ENCODE data around the gene CAPNS1.
A peak's percentile ranks its signal among the peaks of the same experiment; 100 is the strongest.

The CAPNS1 gene

DNA sequence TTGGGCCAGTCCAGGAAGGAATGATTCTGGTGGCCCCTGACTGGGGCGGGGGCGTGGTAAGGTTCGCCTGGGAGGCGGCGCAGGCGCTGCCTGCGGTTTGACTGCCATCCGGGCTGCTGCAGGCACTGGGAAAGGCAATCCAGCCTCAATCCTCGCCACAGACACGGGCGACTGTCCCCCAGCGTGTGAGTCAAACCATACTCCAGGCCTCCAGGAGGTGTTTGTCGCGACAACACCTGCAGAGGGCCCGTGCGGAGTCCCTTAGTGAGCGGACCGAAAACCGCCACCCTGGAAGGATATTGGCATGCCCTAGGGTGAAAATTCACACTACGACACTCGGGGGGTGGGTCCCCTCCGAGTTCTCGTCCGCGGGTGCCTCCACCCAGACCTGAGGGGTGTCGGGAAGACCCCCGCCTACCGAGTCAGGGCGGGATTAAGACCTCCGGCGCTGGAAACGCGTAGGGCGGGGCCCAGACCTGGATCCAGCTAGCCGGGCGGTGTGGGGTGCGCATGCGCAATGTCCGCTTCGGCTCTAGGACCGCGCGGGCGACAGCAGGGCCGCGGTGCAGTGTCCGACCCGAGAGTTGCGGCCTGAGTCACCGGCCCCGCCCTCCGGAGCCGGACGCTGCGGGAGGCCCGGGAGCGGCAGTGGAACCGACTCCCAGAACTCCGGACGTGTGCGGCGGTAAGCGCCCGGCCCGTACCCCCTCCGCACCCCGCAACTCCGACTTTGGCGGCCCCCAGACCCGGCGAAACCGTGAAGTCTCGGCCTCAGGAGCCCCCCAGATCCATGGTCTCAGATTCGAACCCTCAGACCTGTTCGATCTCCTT is at the start of gene CAPNS1:
Gene CAPNS1 (plus strand): TSS at position 594 of the 831 bp plus-strand sequence. CDS start 946 bp downstream, outside the sequence.
- DNase-seq (ENCODE audit: low read depth) = peak; percentile 94

- DNase-seq (ENCODE audit: low read depth) = no peak
These were observed 48.8 kb upstream of the CAPNS1 start for GRCh38 chr19:36090910-36091695.

DNA sequence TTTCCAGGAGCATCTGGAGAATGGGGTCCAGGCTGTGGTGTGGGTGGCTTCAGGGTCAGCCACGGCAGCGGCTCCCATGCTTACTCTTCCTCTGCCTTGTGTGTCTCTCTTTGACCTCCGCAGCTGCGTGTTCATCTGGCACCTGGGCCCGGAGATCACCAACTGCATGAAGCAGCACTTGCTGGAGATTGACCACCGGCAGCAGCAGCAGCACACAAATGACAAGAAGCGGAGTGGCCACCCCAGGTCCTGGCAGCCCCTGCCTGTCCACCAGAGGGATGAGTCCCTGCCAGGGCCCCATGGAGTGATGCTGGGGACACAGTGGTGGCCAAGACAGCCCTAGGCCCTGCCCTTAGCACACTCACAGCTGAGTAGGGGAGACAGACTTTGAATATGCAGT is 47.3 kb upstream of the CAPNS1 start:
- no peak for DNase-seq (ENCODE audit: low read depth)

- DNase-seq (ENCODE audit: low read depth) = no peak
These were observed 46.7 kb upstream of the CAPNS1 start for GRCh38 chr19:36093146-36093662.

GRCh38 chr19:36093687-36094086 is 46.2 kb upstream of the CAPNS1 start:
- DNase-seq (ENCODE audit: low read depth) = no peak

GRCh38 chr19:36097036-36097435 is 42.8 kb upstream of the CAPNS1 start:
- no peak for DNase-seq (ENCODE audit: low read depth)

GRCh38 chr19:36099166-36099785 is 40.6 kb upstream of the CAPNS1 start:
- no peak for DNase-seq (ENCODE audit: low read depth)

DNA sequence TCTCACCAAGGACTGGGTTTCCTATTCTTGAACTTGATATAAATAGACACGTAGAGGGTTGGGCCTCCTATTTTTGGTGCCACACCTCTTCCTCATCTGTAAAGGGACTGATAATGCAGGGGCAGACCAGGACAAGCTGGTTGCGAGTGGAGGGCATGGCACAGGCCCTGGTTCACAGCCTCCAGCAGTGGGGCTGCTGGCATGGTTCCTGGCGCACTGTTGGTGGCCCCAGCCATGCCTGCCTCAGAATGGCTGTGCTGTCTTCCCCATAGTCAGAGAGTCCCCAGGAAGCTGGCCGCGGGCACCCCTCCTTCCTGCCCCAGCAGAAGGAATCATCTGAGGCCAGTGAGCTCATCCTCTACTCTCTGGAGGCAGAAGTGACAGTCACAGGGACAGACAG is 39.4 kb upstream of the CAPNS1 start:
- DNase-seq (ENCODE audit: low read depth) = no peak

DNA sequence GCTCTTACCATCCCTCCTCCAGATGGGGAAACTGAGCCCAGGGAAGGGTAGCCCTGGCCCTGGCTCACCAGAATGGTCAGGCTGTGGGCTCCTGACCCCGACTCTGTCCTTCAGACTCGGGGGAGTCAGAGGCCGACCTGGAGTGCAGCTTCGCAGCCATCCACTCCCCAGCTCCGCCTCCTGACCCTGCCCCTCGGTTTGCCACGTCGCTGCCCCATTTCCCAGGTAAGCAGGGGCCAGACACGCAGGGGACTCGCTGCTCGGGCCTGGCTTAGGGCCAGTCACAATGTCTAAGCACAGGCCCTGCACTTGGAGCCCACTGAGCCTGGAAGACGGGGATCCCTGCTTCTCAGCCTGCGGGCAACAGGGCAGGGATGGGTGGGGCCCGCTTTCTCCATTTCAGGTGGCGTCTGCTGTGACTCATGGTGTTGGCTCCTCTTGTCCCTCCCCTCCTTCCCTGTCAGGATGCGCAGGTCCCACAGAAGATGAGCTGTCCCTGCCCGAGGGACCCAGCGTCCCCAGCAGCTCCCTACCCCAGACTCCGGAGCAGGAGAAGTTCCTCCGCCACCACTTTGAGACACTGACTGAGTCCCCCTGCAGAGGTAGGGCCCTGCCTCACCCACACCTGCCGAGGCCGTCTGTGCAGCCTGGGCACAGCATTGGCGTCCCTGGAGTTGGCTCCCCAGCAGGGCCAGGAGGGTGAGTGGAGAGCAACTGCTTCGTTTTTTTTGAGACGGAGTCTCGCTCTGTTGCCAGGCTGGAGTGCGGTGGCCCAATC is 38.1 kb upstream of the CAPNS1 start:
- DNase-seq (ENCODE audit: low read depth) = no peak

- DNase-seq (ENCODE audit: low read depth) = no peak
These were observed 36.7 kb upstream of the CAPNS1 start for GRCh38 chr19:36103040-36103626.

DNA sequence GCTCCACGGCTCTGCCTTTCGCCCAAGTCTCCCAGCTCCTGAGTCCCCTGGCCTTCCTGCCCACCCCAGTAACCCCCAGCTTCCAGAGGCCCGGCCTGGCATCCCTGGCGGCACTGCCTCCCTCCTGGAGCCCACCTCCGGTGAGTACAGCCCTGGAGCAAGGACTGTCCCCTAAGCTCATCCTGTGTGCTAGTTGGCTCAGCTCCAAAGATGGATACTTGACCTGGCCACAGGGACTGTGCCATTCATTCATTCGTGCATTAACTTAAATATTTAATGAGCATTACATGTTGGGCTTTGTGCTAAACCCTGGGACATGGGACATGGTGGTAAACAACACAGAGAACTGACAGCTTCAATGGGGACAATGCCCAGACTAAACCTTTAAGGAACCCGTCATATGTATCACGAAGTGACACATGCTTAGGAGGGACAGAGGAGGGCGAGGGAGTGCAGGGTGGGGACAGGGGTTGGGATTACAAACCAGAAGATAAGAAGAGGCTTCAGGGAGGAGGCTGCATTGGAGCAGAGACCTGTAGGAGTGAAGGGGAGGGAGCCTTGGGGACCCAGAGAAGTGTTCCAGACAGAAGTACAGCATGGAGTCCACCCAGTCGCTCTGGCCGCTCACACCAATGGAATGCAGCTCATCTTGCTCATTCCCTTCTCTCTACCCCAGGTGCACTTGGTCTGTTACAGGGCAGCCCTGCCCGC is 35.9 kb upstream of the CAPNS1 start:
- no peak for DNase-seq (ENCODE audit: low read depth)

- no peak for DNase-seq (ENCODE audit: low read depth)
These were observed 33.4 kb upstream of the CAPNS1 start for GRCh38 chr19:36106441-36106840.

DNA sequence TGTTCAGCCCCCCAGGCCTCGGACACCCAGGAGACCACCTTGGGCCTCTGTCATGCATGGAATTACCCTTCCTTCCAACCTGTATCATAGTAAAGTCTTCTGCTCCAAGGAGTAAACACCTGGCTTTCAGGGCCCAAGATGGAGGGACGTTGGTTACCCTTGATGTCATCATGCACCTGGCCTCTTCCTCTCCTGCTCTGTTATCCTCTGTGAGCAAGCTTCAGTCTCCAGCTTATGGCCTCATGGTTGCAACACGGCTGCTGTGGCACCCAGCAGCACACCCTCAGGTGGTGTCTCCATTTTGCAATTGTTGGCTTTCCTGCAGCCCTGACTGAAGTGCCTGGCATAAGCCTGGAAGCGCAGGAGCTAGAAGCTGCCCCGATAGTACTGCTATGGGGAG is 32.9 kb upstream of the CAPNS1 start:
- no peak for DNase-seq (ENCODE audit: low read depth)

DNA sequence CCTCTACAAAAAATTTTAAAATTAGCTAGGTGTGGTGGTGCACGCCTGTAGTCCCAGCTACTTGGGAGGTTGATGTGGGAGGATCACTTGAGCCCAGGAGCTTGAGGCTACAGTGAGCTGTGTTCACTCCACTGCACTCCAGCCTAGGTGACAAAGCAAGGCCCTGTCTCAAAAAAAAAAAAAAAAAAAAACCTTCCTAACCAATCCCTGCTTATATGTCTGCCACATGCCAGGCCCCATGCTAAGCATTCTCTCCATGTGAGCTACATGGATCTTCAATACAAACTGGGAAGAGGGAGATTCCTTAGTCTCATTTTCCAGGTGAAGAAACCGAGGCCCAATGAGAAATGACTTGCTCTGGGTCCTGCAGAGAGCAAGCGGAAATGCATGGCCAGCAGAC is 31.2 kb upstream of the CAPNS1 start:
- DNase-seq (ENCODE audit: low read depth) = no peak

DNA sequence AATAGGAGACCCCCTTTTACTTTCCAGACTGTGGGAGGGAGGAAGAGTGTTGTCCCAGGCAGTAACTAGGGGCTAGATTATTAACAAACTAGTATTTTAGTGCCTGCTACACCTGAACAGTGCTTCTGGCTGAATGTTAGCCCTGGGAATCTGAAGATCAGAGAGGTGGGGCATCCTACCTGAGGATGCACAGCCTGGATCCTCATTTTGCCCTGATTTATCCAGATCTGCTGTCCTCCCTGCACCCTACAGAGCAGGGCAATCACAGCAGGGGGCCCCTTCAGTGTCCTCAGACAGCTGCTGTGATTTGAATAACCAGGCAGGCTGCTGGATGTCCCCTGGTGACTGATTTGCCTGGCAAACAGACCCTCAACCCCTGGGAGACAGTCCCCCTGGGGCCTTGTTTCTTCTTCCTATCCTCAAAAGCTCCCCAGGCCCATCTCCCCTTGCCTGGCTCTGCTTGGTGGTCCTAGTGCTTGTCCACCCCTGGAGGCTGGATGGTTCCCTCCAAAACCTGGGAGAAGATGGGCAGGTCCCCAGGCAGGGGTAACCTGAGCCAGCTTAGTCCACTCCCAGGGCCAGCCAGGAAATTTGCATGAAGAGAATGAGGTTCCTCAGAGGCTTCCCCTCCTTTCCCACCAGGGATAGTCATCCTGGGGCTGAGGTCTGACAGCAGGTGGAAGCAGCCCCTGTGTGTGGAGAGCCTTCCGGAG is 29.2 kb upstream of the CAPNS1 start, which contains the start of gene OVOL3:
Gene OVOL3 (plus strand): TSS at position 657 of the 713 bp plus-strand sequence. CDS start 60 bp downstream, outside the sequence.
- DNase-seq (ENCODE audit: low read depth) = no peak

GRCh38 chr19:36111200-36111539 is 28.7 kb upstream of the CAPNS1 start:
- no peak for DNase-seq (ENCODE audit: low read depth)

DNA sequence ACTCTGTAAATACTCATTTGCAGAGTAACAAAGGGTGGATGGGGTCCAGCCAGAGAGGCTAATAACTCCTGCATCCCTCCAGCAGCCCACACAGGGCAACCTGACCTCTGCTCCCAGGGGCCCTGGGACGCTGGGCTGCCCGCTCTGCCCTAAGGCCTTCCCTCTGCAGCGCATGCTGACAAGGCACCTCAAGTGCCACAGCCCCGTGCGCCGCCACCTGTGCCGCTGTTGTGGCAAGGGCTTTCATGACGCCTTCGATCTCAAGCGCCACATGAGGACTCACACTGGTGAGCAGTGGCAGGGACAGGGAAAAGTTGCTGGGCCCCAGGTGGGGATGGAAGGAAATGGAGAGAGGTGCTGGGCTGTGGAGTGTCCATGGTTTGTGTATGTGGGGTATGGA is 27.2 kb upstream of the CAPNS1 start:
- no peak for DNase-seq (ENCODE audit: low read depth)

DNA sequence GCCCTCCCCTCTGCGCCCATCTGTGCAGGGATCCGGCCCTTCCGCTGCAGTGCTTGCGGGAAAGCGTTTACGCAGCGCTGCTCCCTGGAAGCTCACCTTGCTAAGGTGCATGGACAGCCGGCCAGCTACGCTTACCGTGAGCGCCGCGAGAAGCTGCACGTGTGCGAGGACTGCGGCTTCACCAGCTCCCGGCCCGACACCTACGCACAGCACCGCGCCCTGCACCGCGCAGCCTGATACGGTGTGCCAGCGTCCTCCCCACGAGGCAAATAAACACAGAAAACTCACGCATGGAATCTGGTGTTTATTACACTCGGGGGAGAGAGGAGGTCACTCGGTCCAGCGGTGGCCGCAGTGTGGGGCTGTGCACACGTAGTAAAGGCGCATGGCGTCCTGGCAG is 26.4 kb upstream of the CAPNS1 start:
- DNase-seq (ENCODE audit: low read depth) = no peak

DNA sequence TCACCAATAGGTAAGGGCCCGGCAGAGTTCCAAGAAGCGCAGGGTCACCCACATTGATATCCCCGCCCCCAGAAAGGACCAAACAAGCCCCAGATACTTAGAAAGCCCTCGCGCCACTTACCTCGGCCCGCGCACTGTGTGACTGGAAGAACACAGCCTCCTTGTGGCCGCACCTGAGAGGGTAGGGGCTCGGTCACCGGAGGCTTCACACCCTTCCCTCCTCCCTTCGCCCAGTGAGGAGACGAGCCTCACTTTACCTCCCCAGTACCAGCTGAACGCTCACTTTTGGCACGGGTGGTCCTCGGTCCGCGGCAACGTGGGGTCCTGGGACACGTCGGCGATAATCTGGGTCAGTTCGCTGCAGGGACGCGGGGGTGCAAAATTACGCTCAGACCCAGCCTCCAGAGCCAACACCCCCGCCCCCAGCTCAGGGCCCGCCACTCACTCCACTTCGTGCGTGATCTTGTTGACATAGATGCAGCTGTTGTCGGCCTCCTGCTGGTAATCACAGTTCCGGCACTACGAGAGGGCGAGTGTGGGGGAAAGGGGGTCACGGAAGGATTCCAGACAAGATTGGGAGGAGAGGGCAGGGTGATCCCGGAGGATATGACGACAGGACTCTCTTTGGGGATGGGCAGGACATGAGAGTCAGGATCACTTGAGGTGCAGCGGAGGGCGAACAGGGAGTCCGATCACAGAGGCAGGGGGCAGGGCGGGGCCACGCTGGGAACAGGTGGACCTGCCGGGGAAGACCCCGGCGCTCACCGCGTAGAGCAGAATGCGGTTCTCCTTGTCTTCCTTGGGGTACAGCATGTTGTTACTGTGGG is 25.8 kb upstream of the CAPNS1 start:
- peak; percentile 28 for DNase-seq (ENCODE audit: low read depth)

Data from iris pigment epithelial cell (primary cell).